Skeletal muscle satellite cell (primary cell): ENCODE results near the gene SLC35A4. TPM values are rescaled to one million over a fixed set of nuclear protein-coding genes. Genes with fewer than 3 reads are reported as not detected.

Experiments used
- H3K27me3 ChIP-seq: 2 replicates; pipeline ENCODE4 v1.7.0; 2013; ENCODE audit warnings: low read length; ENCODE audit not compliant: control insufficient read depth, insufficient read depth
- H3K36me3 ChIP-seq: 2 replicates; pipeline ENCODE4 v1.7.0; 2013; ENCODE audit warnings: mild to moderate bottlenecking, control low read depth, low read length; ENCODE audit not compliant: insufficient read depth
- H3K4me1 ChIP-seq: 2 replicates; pipeline ENCODE4 v1.7.0; 2013; ENCODE audit warnings: low read length; ENCODE audit not compliant: control insufficient read depth, insufficient read depth
- H3K4me2 ChIP-seq: 2 replicates; pipeline ENCODE4 v1.7.0; 2013; ENCODE audit warnings: mild to moderate bottlenecking, low read length
- H3K4me3 ChIP-seq: 2 replicates; pipeline ENCODE4 v1.7.0; 2013; ENCODE audit warnings: low read length
- H3K9ac ChIP-seq: 2 replicates; pipeline ENCODE4 v1.7.0; 2013; ENCODE audit warnings: mild to moderate bottlenecking, low read depth, low read length, moderate library complexity
- H3K9me3 ChIP-seq: replicated peaks from 2 replicates; pipeline ENCODE4 v1.7.0; 2013; ENCODE audit warnings: mild to moderate bottlenecking, control low read depth, low read length
- total RNA-seq: library from RNA; depleted of rRNA; stranded (reverse); fragments of >200 nt; gene quantifications from 2 replicates; pipeline ENCODE4 v1.2.3, GENCODE V29; 2012; rRNA removed

The SLC35A4 gene, protein sequence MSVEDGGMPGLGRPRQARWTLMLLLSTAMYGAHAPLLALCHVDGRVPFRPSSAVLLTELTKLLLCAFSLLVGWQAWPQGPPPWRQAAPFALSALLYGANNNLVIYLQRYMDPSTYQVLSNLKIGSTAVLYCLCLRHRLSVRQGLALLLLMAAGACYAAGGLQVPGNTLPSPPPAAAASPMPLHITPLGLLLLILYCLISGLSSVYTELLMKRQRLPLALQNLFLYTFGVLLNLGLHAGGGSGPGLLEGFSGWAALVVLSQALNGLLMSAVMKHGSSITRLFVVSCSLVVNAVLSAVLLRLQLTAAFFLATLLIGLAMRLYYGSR
- total RNA-seq, result 15.7 and 19.7 TPM in 2 replicates

GRCh38 chr5:140564196-140565023 lies at the start of gene SLC35A4, which contains the start of gene APBB3:
SLC35A4 (plus strand) TSS chr5:140564828; CDS start chr5:140567170, 2,342 bp downstream.
APBB3 (minus strand) TSS chr5:140564598; CDS start chr5:140564245, 353 bp downstream.
- H3K4me3 ChIP-seq, result peak within 1 kb of the TSS; percentile 94
- H3K9ac ChIP-seq, result peak within 1 kb of the TSS; percentile 95
- H3K36me3 ChIP-seq, result peaks cover 28% of the 10 kb centered on the region
- peaks cover 18% of the 10 kb centered on the region for H3K4me1 ChIP-seq
- no peaks in the 10 kb centered on the region for H3K27me3 ChIP-seq
- peak within 1 kb of the TSS; percentile 88 for H3K4me2 ChIP-seq
- no peaks in the 10 kb centered on the region for H3K9me3 ChIP-seq

GRCh38 chr5:140524003-140524402 lies 40.6 kb upstream of the SLC35A4 start:
- Histone ChIP-seq H3K4me1 (no peaks in the 10 kb centered on the region), H3K27me3 (no peaks in the 10 kb centered on the region), H3K9ac (no peak overlapping the region), H3K4me3 (no peak overlapping the region), H3K36me3 (peaks cover 41% of the 10 kb centered on the region), H3K9me3 (no peaks in the 10 kb centered on the region), H3K4me2 (no peak overlapping the region)

- Histone ChIP-seq H3K36me3 (peaks cover 53% of the 10 kb centered on the region), H3K4me1 (no peaks in the 10 kb centered on the region), H3K9ac (no peak overlapping the region), H3K4me3 (no peak overlapping the region), H3K27me3 (no peaks in the 10 kb centered on the region), H3K9me3 (no peaks in the 10 kb centered on the region), H3K4me2 (no peak overlapping the region)
These were observed 24.4 kb upstream of the SLC35A4 start for GRCh38 chr5:140540227-140540626.

DNA sequence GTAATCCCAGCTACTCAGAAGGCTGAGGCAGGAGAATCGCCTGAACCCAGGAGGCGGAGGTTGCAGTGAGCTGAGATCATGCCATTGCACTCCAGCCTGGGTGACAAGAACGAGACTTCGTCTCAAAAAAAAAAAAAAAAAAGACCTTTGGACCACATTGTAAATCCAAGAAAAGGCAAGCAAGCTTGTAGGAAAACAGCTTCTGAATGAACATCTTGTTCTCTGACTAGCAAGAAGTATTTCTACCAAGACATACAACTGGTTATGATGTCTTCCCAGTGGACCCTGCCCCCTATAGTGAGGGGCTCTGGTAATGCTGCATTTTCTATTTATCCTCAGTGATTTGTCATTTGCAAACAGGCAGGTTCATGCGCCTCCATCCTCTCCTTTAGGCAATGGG lies 21.7 kb upstream of the SLC35A4 start:
- no peak overlapping the region for H3K9ac ChIP-seq
- H3K36me3 ChIP-seq, result peaks cover 43% of the 10 kb centered on the region
- no peak overlapping the region for H3K4me2 ChIP-seq
- no peaks in the 10 kb centered on the region for H3K9me3 ChIP-seq
- H3K4me3 ChIP-seq, result no peak overlapping the region
- H3K27me3 ChIP-seq, result no peaks in the 10 kb centered on the region
- H3K4me1 ChIP-seq, result peaks cover 14% of the 10 kb centered on the region

- Histone ChIP-seq H3K4me3 (no peak overlapping the region), H3K36me3 (peaks cover 45% of the 10 kb centered on the region)
These were observed 19.6 kb upstream of the SLC35A4 start for GRCh38 chr5:140544986-140545385.

GRCh38 chr5:140545606-140546005 lies 19.0 kb upstream of the SLC35A4 start:
- Histone ChIP-seq H3K36me3 (peaks cover 47% of the 10 kb centered on the region), H3K9me3 (no peaks in the 10 kb centered on the region), H3K4me3 (no peak overlapping the region), H3K9ac (no peak overlapping the region), H3K27me3 (no peaks in the 10 kb centered on the region), H3K4me1 (peaks cover 32% of the 10 kb centered on the region), H3K4me2 (no peak overlapping the region)

More at GRCh38 chr5:140544986-140545385, 19.6 kb upstream of the SLC35A4 start:
- Histone ChIP-seq H3K4me2 (no peak overlapping the region), H3K4me1 (peaks cover 32% of the 10 kb centered on the region), H3K9me3 (no peaks in the 10 kb centered on the region), H3K9ac (no peak overlapping the region), H3K27me3 (no peaks in the 10 kb centered on the region)

GRCh38 chr5:140546851-140547507 lies 17.6 kb upstream of the SLC35A4 start:
- H3K36me3 ChIP-seq, result peaks cover 48% of the 10 kb centered on the region
- peak overlapping the region; percentile 50 for H3K4me3 ChIP-seq
- peaks cover 32% of the 10 kb centered on the region for H3K4me1 ChIP-seq
- peak overlapping the region; percentile 82 for H3K4me2 ChIP-seq
- H3K27me3 ChIP-seq, result no peaks in the 10 kb centered on the region
- H3K9me3 ChIP-seq, result no peaks in the 10 kb centered on the region
- H3K9ac ChIP-seq, result peak overlapping the region; percentile 52

DNA sequence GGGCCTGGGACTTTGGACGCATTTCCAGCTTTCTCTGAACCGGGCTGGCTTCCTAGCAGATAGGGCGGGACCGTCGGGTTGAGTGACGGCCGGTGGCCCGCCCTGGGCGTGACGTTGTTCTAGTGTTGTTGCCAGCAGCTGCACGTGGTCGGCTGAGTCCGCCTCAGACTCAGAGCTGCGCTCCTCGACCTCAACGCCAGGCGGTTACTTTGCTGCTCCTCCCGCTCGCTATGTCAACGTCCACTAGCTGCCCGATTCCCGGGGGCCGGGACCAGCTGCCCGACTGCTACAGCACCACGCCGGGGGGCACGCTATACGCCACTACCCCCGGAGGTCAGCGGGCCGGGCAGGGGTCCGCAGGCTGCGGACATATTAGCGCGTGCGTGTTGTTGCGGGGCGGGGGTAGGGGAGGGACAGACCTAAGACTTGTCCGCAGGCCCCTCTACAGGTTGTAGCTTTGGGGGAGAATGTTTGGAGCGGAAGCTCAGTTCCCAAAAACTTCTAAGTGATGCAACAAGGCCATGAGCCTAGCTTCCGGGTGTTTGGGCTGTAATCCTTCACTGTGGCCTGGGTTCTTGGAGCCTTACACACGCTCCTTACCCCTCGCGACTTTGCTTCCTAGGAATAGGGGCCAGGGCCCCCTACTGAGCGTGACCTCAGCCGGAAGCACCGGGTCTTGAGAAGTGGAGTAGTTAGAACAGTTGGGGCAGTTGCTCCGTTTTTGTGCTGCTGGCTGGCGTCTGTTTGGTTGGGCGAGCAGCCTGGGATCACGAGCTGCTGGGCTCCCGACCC lies 16.9 kb upstream of the SLC35A4 start, which contains the start of gene EIF4EBP3:
EIF4EBP3 (plus strand) TSS at position 155 of the 792 bp plus-strand sequence; CDS start at position 231, 76 bp downstream.
- Histone ChIP-seq H3K4me2 (peak within 1 kb of the TSS; percentile 82), H3K9ac (peak within 1 kb of the TSS; percentile 74), H3K9me3 (no peaks in the 10 kb centered on the region), H3K27me3 (no peaks in the 10 kb centered on the region), H3K4me1 (peaks cover 32% of the 10 kb centered on the region), H3K36me3 (peaks cover 47% of the 10 kb centered on the region), H3K4me3 (peak within 1 kb of the TSS; percentile 62)

DNA sequence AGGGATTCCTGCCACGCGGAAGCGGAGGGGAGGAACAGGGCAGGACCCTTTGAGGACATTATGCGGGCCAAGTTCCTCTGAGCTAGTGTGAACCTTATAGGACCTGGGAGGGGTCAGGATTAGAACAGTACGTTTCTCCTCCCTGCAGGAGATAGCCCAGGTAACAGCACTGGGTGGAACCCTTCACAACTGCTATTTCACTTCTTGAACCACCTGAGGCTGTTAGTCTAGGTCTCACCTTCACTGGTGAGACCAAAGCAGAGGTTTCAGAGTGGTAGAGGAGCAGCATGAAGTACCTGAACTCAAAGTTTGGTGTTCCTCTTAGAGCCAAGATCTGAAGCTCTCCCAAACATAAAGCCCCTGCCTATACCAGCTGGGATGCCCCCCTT lies 16.3 kb upstream of the SLC35A4 start:
- H3K4me3 ChIP-seq, result peak overlapping the region; percentile 62
- peaks cover 32% of the 10 kb centered on the region for H3K4me1 ChIP-seq
- no peaks in the 10 kb centered on the region for H3K27me3 ChIP-seq
- no peaks in the 10 kb centered on the region for H3K9me3 ChIP-seq
- H3K4me2 ChIP-seq, result peak overlapping the region; percentile 82
- H3K9ac ChIP-seq, result peak overlapping the region; percentile 74
- H3K36me3 ChIP-seq, result peaks cover 44% of the 10 kb centered on the region

DNA sequence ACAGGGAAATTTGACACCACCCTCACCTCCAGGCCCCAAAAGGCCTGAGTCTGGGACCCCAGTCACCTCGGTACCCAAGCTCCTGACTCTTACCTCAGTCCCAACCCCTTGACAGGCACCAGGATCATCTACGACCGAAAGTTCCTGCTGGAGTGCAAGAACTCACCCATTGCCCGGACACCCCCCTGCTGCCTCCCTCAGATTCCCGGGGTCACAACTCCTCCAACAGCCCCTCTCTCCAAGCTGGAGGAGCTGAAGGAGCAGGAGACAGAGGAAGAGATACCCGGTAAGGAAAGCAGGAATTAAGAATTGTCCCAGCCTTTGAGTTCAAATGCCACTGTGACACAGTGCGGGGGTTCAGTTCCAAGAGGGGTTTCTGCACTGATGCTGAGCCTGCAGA lies 15.8 kb upstream of the SLC35A4 start:
- Histone ChIP-seq H3K9me3 (no peaks in the 10 kb centered on the region), H3K4me2 (no peak overlapping the region), H3K4me1 (peaks cover 36% of the 10 kb centered on the region), H3K9ac (peak overlapping the region; percentile 74), H3K4me3 (no peak overlapping the region), H3K27me3 (no peaks in the 10 kb centered on the region), H3K36me3 (peaks cover 45% of the 10 kb centered on the region)
